Measurements from ENCODE around the gene RSAD1. TPM values are rescaled to one million over a fixed set of nuclear protein-coding genes. Genes with fewer than 3 reads are reported as not detected.

The RSAD1 gene
- total and polyA plus RNA-seq, 10 of the 15 experiments (the other 5 are each of a cell fraction or from before 2014, with no cell fraction given): 2.5 to 28.1 (median 22.6) TPM

GRCh38 chr17:50480142-50480764 is 1.6 kb downstream of the RSAD1 start:
- intact Hi-C loops (cut with micrococcal nuclease; ENCODE audit: unreplicated experiment): no loop called here
- H3K27ac ChIP-seq (ENCODE audit: control insufficient read depth, insufficient read depth): no peak overlapping the region
- TF ChIP-seq GABPA (IDR thresholded peaks at IDR 0.05; ENCODE audit: low read depth): no peak
- TF ChIP-seq NFIC (IDR thresholded peaks at IDR 0.05; ENCODE audit: low read depth, low read length): no peak
- no peak for TF ChIP-seq KLF5 (IDR thresholded peaks at IDR 0.05; ENCODE audit: partially characterized antibody)
- TF ChIP-seq USF2 (IDR thresholded peaks at IDR 0.05; ENCODE audit: borderline replicate concordance, low read depth, low read length): no peak
- TF ChIP-seq E2F8 (IDR thresholded peaks at IDR 0.05; ENCODE audit: low read depth, partially characterized antibody): no peak
- TF ChIP-seq KAT2A (conservative IDR thresholded peaks at IDR 0.05; ENCODE audit: control insufficient read depth, low read depth, low read length): no peak
- no peak for TF ChIP-seq BHLHE40 (IDR thresholded peaks at IDR 0.05; ENCODE audit: borderline replicate concordance in 1 of 2, low read depth in 2 of 2, low read length in 1 of 2)
- no peak for TF ChIP-seq NR2C2 (IDR thresholded peaks at IDR 0.05; ENCODE audit: borderline replicate concordance, control insufficient read depth, insufficient read length, low read depth)
- no peak for TF ChIP-seq TCF12 (IDR thresholded peaks at IDR 0.05; ENCODE audit: low read depth, low read length)
- no peak for TF ChIP-seq NFXL1 (IDR thresholded peaks at IDR 0.05; ENCODE audit: borderline replicate concordance)
- TF ChIP-seq ZBTB11 (CRISPR knock-in tag; IDR thresholded peaks at IDR 0.05): no peak
- no peak for TF ChIP-seq NBN (IDR thresholded peaks at IDR 0.05)
- TF ChIP-seq PAX5 (IDR thresholded peaks at IDR 0.05; ENCODE audit: borderline replicate concordance, low read depth, low read length): no peak
- TF ChIP-seq RCOR1 (conservative IDR thresholded peaks at IDR 0.05; ENCODE audit: low read depth, low read length): no peak
- TF ChIP-seq MEF2A (IDR thresholded peaks at IDR 0.05; ENCODE audit: insufficient read depth, low read depth, low read length): no peak
- TF ChIP-seq SUZ12 (IDR thresholded peaks at IDR 0.05; ENCODE audit: unreplicated experiment): no peak
- no peak for TF ChIP-seq NRF1 (conservative IDR thresholded peaks at IDR 0.05; ENCODE audit: low read depth, low read length)

More at GRCh38 chr17:50480142-50480764, 1.6 kb downstream of the RSAD1 start:
- DNase-seq (ENCODE audit: low read depth, low spot score) (no peak), FAIRE-seq (no peak), ATAC-seq (no peak)
- no peaks in the 10 kb centered on the region for H3K4me1 ChIP-seq (ENCODE audit: control insufficient read depth, insufficient read depth, low read length)
- H3K4me2 ChIP-seq (ENCODE audit: control insufficient read depth, insufficient read depth): peak overlapping the region; percentile 64; the same call in 1 of the 2 replicates
- H3K36me3 ChIP-seq (ENCODE audit: control insufficient read depth in 2 of 2, insufficient read depth in 2 of 2, low read length in 1 of 2): peaks cover 0 to 7% of the 10 kb centered on the region in 2 experiments; a peak in 2 of 4 replicates
- POLR2A ChIA-PET: no interaction called here
- WGBS (ENCODE audit: insufficient coverage, insufficient replicate concordance, low lambda C conversion rate, missing lambda C conversion rate): 87% methylated on average over 7 of the region's 7 CpGs
- no peak overlapping the region for H3K9ac ChIP-seq (ENCODE audit: control insufficient read depth, insufficient read depth, low read length)
- CTCF ChIA-PET: interaction anchor here (1.0 to 2.4 kb wide), 10 partner anchors 62 to 216 kb away, joined by 3 to 36 read pairs (median 6); partner anchors contain the start of genes LRRC59 and SPATA20
- BruUV-seq (replicated peaks): no TSS peak
- RAD21 ChIA-PET (ENCODE audit: unreplicated experiment): interaction anchor here (0.9 to 2.4 kb wide), 6 partner anchors 59 to 280 kb away, joined by 3 to 17 read pairs (median 8); partner anchors contain the start of gene LRRC59
- SMC1A ChIA-PET (ENCODE audit: uncharacterized antibody, unreplicated experiment): interaction anchor here (1.1 to 1.6 kb wide), 3 partner anchors 89 to 280 kb away, joined by 3 to 14 read pairs (median 6); no protein-coding TSS in a partner anchor
- no peaks in the 10 kb centered on the region for H4K20me1 ChIP-seq (ENCODE audit: control insufficient read depth, insufficient read depth)
- no peak overlapping the region for H3K4me3 ChIP-seq
- in situ Hi-C loops (cut with MboI): loop anchor here (10.0 kb wide), 1 partner anchor 145 kb away; no protein-coding TSS in a partner anchor
- H3K79me2 ChIP-seq (ENCODE audit: control insufficient read depth, insufficient read depth, low read length): no peaks in the 10 kb centered on the region
- no peaks in the 10 kb centered on the region for H3K9me3 ChIP-seq (replicated peaks; ENCODE audit: control insufficient read depth, insufficient read depth, low read length)
- H3K27me3 ChIP-seq (replicated peaks in 1 of 2; ENCODE audit: control insufficient read depth in 2 of 2, insufficient read depth in 2 of 2, low read length in 1 of 2): no peaks in the 10 kb centered on the region
- no peak overlapping the region for H2AFZ ChIP-seq (ENCODE audit: control insufficient read depth, low read depth, low read length)

Data from GM12878 (cell line).